Activated CD4-positive, alpha-beta T cell treated with anti-CD3 and anti-CD28 coated beads, Interleukin-2, amount 10 ng/mL, durations not matched to agents 7 days and 5 days (primary cell): ENCODE results near the gene SAP30L. TPM values are rescaled to one million over a fixed set of nuclear protein-coding genes. Genes with fewer than 3 reads are reported as not detected.
A peak's percentile ranks its signal among the peaks of the same experiment; 100 is the strongest.

ENCODE experiments used
- CTCF ChIA-PET: fragments of 350-600 bp; sonication (Branson Sonifier 250); formaldehyde crosslinking; loops from one replicate; lab custom pipeline; 2021; ENCODE audit warnings: antibody characterized with exemption; lab: Charles Lee
- POLR2A ChIA-PET: fragments of 350-600 bp; sonication (Branson Sonifier 250); formaldehyde crosslinking; loops from one replicate; lab custom pipeline; 2021; ENCODE audit warnings: antibody characterized with exemption; lab: Charles Lee
- DNase-seq: peaks from one replicate; pipeline ENCODE4 v3.0.0-alpha.2; 2020
- H3K27ac Mint-ChIP-seq: one replicate; pipeline ENCODE4 v1.8.0; 2021; ENCODE audit warnings: mild to moderate bottlenecking, moderate library complexity, mixed read lengths
- H3K27me3 Mint-ChIP-seq: one replicate; pipeline ENCODE4 v1.8.0; 2021; ENCODE audit warnings: mixed read lengths
- H3K36me3 Mint-ChIP-seq: one replicate; pipeline ENCODE4 v1.8.0; 2021; ENCODE audit warnings: low read depth, mixed read lengths
- H3K4me1 Mint-ChIP-seq: one replicate; pipeline ENCODE4 v1.8.0; 2021; ENCODE audit warnings: mixed read lengths
- H3K4me3 Mint-ChIP-seq: one replicate; pipeline ENCODE4 v1.8.0; 2021; ENCODE audit warnings: mild to moderate bottlenecking, moderate library complexity, mixed read lengths
- H3K9me3 Mint-ChIP-seq: one replicate; pipeline ENCODE4 v1.8.0; 2021; ENCODE audit warnings: mixed read lengths
- total RNA-seq, 2 experiments: library from RNA; stranded (reverse); gene quantifications; one replicate each; pipeline ENCODE4 v1.2.3, GENCODE V29; 2021

SAP30L gene
- total RNA-seq, 2 experiments from 2014 or later, result 46.8 to 47.4 TPM

- POLR2A ChIA-PET, result no interaction called here
- Mint-ChIP-seq H3K27ac (no peak overlapping the region), H3K9me3 (no peaks in the 10 kb centered on the region), H3K4me3 (no peak overlapping the region), H3K27me3 (peaks cover 69% of the 10 kb centered on the region), H3K36me3 (peaks cover 3% of the 10 kb centered on the region), H3K4me1 (peaks cover 28% of the 10 kb centered on the region)
- CTCF ChIA-PET, result no interaction called here
- DNase-seq, result no peak
These were observed 25.4 kb downstream of the SAP30L start for GRCh38 chr5:154470947-154471870.

GRCh38 chr5:154472871-154473580 is 27.2 kb downstream of the SAP30L start:
- CTCF ChIA-PET, result no interaction called here
- peak overlapping the region; percentile 10 for H3K27ac Mint-ChIP-seq
- POLR2A ChIA-PET, result no interaction called here
- peaks cover 5% of the 10 kb centered on the region for H3K36me3 Mint-ChIP-seq
- no peak overlapping the region for H3K4me3 Mint-ChIP-seq
- H3K27me3 Mint-ChIP-seq, result peaks cover 85% of the 10 kb centered on the region
- H3K9me3 Mint-ChIP-seq, result peaks cover 3% of the 10 kb centered on the region
- H3K4me1 Mint-ChIP-seq, result peaks cover 36% of the 10 kb centered on the region
- no peak for DNase-seq

- DNase-seq, result no peak
- Mint-ChIP-seq H3K27ac (no peak overlapping the region), H3K4me3 (no peak overlapping the region), H3K36me3 (peaks cover 5% of the 10 kb centered on the region), H3K9me3 (peaks cover 3% of the 10 kb centered on the region), H3K4me1 (peaks cover 36% of the 10 kb centered on the region), H3K27me3 (peaks cover 87% of the 10 kb centered on the region)
- POLR2A ChIA-PET, result no interaction called here
- CTCF ChIA-PET, result no interaction called here
These were observed 27.9 kb downstream of the SAP30L start for GRCh38 chr5:154473581-154474283.

- peaks cover 5% of the 10 kb centered on the region for H3K36me3 Mint-ChIP-seq
- H3K4me1 Mint-ChIP-seq, result peaks cover 39% of the 10 kb centered on the region
- POLR2A ChIA-PET, result no interaction called here
- H3K4me3 Mint-ChIP-seq, result no peak overlapping the region
- CTCF ChIA-PET, result interaction anchor here (0.5 kb wide), 1 partner anchor 22 kb away, joined by 3 read pairs; no protein-coding TSS in a partner anchor
- H3K27me3 Mint-ChIP-seq, result peaks cover 90% of the 10 kb centered on the region
- DNase-seq, result no peak
- peaks cover 3% of the 10 kb centered on the region for H3K9me3 Mint-ChIP-seq
- peak overlapping the region; percentile 74 for H3K27ac Mint-ChIP-seq
These were observed 28.9 kb downstream of the SAP30L start for GRCh38 chr5:154474396-154475334.

- H3K27me3 Mint-ChIP-seq, result peaks cover 89% of the 10 kb centered on the region
- peaks cover 37% of the 10 kb centered on the region for H3K4me1 Mint-ChIP-seq
- no peak for DNase-seq
- H3K9me3 Mint-ChIP-seq, result peaks cover 3% of the 10 kb centered on the region
- peaks cover 5% of the 10 kb centered on the region for H3K36me3 Mint-ChIP-seq
- ChIA-PET CTCF (interaction anchor here (0.5 to 1.2 kb wide), 2 partner anchors 8 to 23 kb away, joined by 3 to 4 read pairs; no protein-coding TSS in a partner anchor), POLR2A (no interaction called here)
- H3K27ac Mint-ChIP-seq, result peak overlapping the region; percentile 50
- peak overlapping the region; percentile 45 for H3K4me3 Mint-ChIP-seq
These were observed 30.0 kb downstream of the SAP30L start for GRCh38 chr5:154475591-154476353.

- POLR2A ChIA-PET, result no interaction called here
- CTCF ChIA-PET, result interaction anchor here (1.2 kb wide), 1 partner anchor 9 kb away, joined by 4 read pairs; no protein-coding TSS in a partner anchor
- peak overlapping the region; percentile 50 for H3K27ac Mint-ChIP-seq
- H3K4me1 Mint-ChIP-seq, result peaks cover 34% of the 10 kb centered on the region
- peak overlapping the region; percentile 27 for H3K4me3 Mint-ChIP-seq
- peaks cover 5% of the 10 kb centered on the region for H3K36me3 Mint-ChIP-seq
- no peak for DNase-seq
- peaks cover 89% of the 10 kb centered on the region for H3K27me3 Mint-ChIP-seq
- H3K9me3 Mint-ChIP-seq, result peaks cover 3% of the 10 kb centered on the region
These were observed 30.8 kb downstream of the SAP30L start for GRCh38 chr5:154476354-154477205.

- Mint-ChIP-seq H3K4me1 (peaks cover 34% of the 10 kb centered on the region), H3K4me3 (peak overlapping the region; percentile 22), H3K9me3 (peaks cover 3% of the 10 kb centered on the region), H3K27ac (peak overlapping the region; percentile 50), H3K27me3 (peaks cover 90% of the 10 kb centered on the region), H3K36me3 (peaks cover 5% of the 10 kb centered on the region)
- CTCF ChIA-PET, result no interaction called here
- no peak for DNase-seq
- POLR2A ChIA-PET, result no interaction called here
These were observed 31.8 kb downstream of the SAP30L start for GRCh38 chr5:154477382-154478223.

GRCh38 chr5:154478224-154478565 is 32.4 kb downstream of the SAP30L start, which contains the start of gene HAND1:
TSS of gene HAND1 (minus strand) at chr5:154478227. CDS start at chr5:154478008, 219 bp downstream.
- peaks cover 3% of the 10 kb centered on the region for H3K9me3 Mint-ChIP-seq
- peaks cover 90% of the 10 kb centered on the region for H3K27me3 Mint-ChIP-seq
- ChIA-PET CTCF (no interaction called here), POLR2A (no interaction called here)
- peaks cover 5% of the 10 kb centered on the region for H3K36me3 Mint-ChIP-seq
- H3K27ac Mint-ChIP-seq, result peak within 1 kb of the TSS; percentile 50
- H3K4me1 Mint-ChIP-seq, result peaks cover 32% of the 10 kb centered on the region
- no peak for DNase-seq
- H3K4me3 Mint-ChIP-seq, result peak within 1 kb of the TSS; percentile 22

GRCh38 chr5:154478752-154479159 is 33.0 kb downstream of the SAP30L start:
- DNase-seq, result no peak
- POLR2A ChIA-PET, result no interaction called here
- H3K27ac Mint-ChIP-seq, result no peak overlapping the region
- peaks cover 5% of the 10 kb centered on the region for H3K36me3 Mint-ChIP-seq
- CTCF ChIA-PET, result no interaction called here
- peaks cover 3% of the 10 kb centered on the region for H3K9me3 Mint-ChIP-seq
- peaks cover 90% of the 10 kb centered on the region for H3K27me3 Mint-ChIP-seq
- H3K4me3 Mint-ChIP-seq, result no peak overlapping the region
- H3K4me1 Mint-ChIP-seq, result peaks cover 33% of the 10 kb centered on the region
